Measurements from ENCODE around the gene FBRSL1.
A peak's percentile ranks its signal among the peaks of the same experiment; 100 is the strongest.

The FBRSL1 gene

GRCh38 chr12:132500142-132500855, 10.3 kb downstream of the FBRSL1 start:
- DNase-seq, result no peak

GRCh38 chr12:132500856-132501180, 10.9 kb downstream of the FBRSL1 start:
- DNase-seq, result no peak

GRCh38 chr12:132501204-132501940, 11.4 kb downstream of the FBRSL1 start:
- no peak for DNase-seq

DNA sequence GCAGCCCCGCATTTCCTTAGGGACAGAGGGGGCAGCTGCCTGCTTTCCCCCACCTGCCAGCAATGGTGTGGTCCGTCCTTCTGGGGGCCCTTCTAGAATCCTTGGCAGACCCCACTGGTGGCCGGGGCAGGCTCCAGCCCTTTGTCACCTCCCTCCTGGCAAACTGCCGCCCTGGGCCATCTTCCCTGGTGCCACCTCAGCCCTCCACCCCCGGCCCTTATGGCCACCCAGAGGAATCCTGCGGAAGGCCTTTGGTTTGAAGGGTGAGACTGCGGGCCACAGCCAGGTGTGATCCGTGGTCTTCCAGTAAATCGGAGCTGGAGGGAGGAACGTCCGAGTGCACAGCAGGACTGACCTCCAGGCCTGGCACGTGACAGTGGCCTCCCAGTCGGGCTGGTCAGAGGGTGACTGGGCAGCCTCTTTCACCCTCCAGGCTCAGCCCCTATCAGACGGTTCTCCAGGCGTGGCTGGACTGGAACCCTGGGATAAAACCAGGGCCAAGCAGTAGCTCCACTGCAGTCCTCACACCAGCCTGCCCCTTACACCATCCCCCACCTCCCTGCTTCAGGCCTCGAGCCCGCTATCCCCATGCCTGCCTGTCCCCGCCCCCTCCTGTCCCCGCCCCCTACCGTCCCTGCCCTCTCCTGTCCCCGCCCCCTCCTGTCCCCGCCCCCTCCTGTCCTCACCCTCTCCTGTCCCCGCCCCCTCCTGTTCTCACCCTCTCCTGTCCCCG, 12.4 kb downstream of the FBRSL1 start:
- DNase-seq, result no peak

DNA sequence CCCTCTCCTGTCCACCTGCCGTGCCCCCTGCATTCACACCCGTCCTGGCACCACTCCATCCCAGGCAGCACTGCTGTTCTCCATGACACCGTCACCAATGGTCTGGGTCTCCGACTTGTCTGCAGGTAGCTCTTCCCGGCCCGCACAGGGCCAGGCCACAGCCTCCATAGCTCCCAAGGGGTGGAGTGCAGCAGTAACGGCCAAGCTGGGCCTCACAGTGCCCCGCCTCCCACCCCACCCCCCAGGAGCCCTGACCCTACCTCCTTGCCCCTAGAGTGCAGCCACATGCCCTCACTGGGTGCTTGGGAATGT, 12.9 kb downstream of the FBRSL1 start:
- no peak for DNase-seq

- DNase-seq, result no peak
Measured at GRCh38 chr12:132503618-132504204, 13.8 kb downstream of the FBRSL1 start.

DNA sequence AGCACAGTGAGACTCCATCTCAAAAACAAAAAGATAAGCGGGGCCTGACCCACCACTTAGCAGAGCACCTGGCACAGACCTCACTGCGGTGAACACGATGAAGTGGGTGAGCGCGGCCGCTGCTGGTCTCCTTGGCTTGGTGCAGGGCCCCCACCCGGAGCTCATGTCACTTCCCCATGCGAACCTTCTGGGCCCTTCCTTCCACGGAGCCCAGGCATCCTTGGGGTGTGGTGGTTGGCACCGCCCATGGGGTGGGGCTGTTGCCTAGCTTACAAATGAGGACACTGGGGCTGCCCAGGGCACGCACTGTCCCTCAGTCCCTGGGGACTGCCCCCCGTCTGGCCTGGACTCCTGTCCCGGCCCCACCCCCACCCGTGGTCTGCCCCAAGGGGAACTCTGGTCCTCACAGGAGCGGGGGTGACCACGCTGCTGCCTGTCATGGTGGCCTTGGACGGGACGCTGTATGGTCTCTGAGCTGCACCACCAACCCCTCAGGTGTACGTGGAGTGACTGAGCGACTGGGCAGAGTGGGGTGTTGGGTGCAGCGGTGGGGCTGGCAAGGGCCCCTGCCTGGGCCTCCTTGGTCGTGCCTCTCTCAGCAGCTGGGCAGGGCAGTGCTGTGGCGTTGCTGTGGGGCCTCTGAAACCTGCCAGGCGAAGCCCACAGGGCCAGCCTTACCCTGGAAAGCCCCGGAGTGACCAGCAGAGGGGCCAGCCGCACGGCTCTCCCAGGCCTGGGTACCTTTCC, 15.3 kb downstream of the FBRSL1 start:
- no peak for DNase-seq

DNA sequence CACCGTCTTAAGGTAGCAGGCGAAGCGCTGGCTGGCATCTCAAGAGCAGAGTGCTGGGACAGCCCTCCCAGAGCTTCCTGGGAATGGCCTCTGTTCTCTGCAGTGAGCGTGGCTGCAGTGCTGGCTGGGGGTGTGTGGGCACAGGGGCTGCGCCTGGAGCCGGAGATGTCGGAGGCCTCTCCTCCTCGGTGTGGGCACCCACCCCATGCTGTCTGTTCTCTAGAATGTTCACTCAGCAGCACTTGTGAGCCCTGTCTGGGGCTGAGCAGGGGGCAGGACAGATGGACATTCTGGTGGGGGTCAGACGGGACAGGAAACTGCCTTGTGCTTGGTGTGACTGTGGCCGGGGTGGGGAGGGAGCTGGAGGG, 15.9 kb downstream of the FBRSL1 start:
- DNase-seq, result no peak

GRCh38 chr12:132506328-132507160, 16.6 kb downstream of the FBRSL1 start:
- peak; percentile 63 for DNase-seq

- DNase-seq, result no peak
Measured at GRCh38 chr12:132507161-132507538, 17.2 kb downstream of the FBRSL1 start.

DNA sequence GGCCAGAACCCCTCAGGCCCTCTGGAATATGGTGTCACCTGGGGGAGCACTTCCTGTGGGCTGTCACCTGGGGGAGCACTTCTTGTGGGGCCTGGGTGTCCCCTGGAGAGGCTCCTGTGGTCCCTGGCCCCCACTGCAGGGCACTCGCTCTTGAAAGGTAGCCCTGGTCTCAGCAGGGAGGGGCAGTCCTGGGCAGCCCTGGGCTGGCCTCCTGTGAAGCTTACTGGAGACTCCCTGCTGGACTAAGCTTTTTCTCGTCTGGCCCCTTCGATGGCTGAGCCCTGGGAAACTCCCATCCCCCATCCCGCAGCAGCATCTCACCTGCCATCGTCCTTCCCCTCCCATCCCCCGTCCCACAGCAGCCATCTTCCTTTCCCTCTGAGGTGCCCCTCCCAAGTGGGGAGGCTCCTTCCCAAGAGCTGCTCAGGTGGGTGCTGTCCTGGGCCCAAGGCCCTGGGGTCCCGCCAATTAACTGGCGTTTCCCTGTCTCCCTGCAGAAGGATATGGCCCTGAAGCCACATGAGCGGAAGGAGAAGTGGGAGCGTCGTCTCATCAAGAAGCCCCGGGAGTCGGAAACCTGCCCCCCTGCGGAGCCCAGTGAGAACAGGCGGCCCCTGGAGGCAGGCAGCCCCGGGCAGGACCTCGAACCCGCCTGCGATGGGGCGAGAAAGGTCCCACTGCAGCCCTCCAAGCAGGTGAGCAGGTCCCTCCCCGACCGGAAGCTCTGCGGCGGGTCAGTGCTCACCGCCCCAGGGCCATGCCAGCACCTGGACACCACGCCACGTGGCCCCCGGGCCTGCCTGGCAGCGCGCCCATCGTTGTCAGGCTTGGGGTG, 17.9 kb downstream of the FBRSL1 start:
- DNase-seq, result no peak

DNA sequence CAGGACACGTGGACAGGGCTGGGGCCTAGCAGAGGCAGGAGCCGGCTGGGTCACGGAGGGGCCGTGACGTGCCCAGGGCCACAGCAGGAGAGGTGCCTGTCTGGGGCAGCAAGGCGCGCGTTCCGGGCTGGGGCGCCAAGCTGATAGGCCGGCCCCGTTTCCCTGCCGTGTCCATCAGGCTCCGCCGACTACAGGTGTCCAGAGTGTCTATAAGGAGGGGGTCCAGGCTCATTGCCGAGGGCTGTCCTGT, 18.5 kb downstream of the FBRSL1 start:
- DNase-seq, result no peak

DNA sequence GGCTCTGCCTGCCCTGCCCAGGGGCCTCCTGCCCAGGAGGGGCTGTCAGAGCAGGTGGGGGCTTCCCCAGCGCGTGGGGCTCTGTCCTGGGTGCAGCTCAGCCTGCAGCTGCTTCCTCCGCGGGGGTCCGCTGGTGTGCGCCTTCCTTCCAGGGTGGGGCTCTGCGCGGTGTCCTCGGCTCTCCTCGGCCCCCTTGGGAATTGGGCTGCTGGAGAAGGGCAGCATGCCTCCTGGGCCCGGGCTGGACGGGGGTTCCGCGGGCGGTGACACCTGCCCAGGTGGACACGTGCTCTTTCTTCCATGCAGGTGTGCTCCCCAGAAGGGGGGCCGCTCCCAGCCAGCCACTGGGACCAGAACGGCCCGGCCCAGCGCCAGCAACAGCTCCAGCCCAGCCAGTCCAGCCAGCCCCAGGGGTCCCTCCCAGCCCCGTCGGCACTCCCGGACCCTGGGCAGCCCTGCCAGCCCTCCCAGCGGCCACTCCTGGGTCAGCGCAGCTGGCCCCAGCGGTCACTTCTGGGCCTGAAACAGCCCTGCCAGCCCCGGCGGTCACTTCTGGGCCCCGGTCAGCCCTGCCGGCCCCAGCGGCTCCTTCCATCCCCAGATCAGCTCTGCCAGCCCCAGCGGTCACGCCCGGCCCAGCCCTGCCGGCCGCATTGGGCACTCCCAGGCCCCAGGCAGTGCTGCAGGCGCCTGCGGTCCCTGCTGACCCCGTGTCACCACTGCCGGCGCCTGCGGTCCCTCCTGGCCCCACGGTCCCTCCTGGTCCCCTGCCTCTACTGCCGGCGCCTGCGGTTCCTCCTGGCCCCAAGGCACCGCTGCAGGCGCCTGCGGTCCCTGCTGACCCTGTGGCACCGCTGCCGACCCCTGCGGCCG, 19.1 kb downstream of the FBRSL1 start:
- DNase-seq, result no peak

DNA sequence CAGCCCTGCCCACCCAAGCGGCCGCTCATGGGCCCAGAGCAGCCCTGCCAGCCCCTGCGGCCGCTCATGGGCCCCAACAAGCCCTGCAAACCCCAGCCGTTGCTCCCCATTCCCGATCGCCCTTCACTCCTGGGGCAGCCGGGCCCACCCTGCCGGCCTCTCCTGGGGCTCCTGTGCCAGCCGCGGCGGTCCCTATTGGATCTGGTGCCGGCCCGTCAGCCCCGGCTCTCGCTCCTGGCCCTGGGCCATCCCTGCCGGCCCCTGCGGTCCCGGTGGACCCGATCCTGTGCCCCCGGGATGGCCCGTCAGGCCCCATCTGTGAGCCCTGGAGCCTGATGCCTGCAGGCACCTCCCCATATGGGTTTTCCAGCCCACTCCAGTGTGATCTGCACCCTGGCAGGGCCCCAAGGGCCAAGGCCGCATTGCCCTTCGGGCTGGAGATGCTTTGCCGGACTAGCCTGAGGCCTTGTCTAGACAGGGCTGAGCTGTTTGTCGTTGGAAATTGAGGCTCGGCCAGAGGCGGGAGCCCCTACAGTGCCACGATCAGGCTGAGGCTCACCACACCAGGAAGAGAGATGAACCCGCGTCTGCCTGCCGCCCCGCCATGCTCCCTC, 20.3 kb downstream of the FBRSL1 start:
- no peak for DNase-seq

GRCh38 chr12:132510746-132511477, 21.0 kb downstream of the FBRSL1 start:
- DNase-seq, result no peak

DNA sequence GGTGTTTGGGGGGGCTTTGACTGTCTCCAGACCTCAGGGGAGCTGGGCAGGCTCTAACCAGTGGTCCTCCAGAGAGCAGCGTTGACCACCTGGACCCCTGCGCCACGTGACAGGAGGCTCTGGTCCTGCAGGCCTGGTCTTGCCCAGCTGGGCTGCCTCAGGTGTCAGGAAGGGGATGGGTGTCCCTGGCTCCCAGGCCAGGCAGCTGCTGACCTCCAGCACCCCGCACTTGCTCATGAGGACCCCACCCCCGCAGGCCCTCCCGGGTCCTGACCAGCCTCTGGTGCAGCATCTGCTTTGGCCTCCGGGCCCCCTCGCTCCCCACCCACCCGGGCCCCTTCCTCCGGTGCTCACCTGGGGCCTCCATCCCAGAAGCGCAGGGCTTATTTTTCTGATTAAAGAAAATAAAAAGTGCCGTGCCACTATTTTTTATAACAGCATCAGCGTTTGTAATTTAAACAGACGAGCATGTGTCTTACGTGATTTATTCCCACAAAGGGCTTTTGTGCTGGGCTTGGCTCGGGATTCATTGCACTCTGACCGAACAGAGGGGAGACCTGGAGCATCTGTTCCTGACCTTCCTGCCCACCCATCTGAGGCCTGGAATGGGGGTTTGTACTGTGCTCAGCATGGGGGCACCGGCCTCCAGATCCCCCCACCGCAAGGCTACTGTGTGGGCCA, 21.7 kb downstream of the FBRSL1 start:
- no peak for DNase-seq

- no peak for DNase-seq
Measured at GRCh38 chr12:132512197-132513069, 22.5 kb downstream of the FBRSL1 start.

DNA sequence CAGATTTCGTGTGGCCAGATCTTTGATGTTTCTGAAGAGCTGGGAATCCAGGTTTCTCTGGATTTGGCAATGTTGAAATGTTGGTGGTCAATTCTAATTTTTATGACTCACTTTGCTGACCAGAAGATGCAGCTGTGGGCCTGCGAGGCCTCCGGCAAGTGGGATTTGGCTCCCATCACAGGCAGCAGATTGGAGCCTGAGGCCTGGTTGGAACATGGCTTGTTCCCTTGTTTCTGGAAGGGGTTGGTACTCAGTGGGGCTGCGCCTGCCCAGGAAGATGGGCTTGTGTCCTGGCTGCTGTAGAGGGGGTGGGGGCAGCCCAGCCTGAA, 23.1 kb downstream of the FBRSL1 start:
- no peak for DNase-seq

Measured in activated CD4-positive, CD25-positive, alpha-beta regulatory T cell treated with anti-CD3 and anti-CD28 coated beads, Interleukin-2, amount 50 U/mL, for 72 hours (primary cell).